ENCODE results near the gene SH3BGR.
"Not testable (repeated sequence)": the region's sequence is repeated elsewhere in the genome, so short reads cannot be mapped to it uniquely, and the experiment has no call there.

The SH3BGR gene

GRCh38 chr21:39451332-39452206 is at the start of gene SH3BGR:
TSS of gene SH3BGR (plus strand) at chr21:39451970. CDS start at chr21:39452097, 127 bp downstream.
- peak; percentile 30 for DNase-seq

- no peak for DNase-seq
Observed at GRCh38 chr21:39406065-39406464, 45.7 kb upstream of the SH3BGR start.

GRCh38 chr21:39419204-39419603 is 32.6 kb upstream of the SH3BGR start:
- not testable (repeated sequence) for DNase-seq

GRCh38 chr21:39422527-39423241 is 29.1 kb upstream of the SH3BGR start:
- no peak for DNase-seq

GRCh38 chr21:39429445-39429844 is 22.3 kb upstream of the SH3BGR start:
- DNase-seq = no peak

DNA sequence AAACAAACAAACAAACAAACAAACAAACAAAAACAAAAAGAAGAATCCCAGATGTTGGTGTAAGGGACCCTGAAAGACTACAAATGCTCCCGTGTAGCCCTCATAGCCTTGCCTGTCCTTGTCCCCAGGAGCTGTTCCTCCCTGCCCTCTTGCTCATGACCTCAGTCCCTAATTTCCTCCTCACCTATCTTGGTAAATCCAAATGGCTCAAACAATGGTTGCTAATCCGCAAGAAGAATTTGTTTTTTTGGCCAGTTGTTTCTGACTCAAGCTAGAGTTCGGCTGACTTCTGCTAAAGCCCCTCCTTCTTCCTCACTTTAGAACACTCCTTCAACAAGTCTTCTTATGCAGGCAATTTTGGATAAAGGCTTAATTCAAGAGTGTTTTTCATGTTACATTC is 21.8 kb upstream of the SH3BGR start:
- DNase-seq = no peak

DNA sequence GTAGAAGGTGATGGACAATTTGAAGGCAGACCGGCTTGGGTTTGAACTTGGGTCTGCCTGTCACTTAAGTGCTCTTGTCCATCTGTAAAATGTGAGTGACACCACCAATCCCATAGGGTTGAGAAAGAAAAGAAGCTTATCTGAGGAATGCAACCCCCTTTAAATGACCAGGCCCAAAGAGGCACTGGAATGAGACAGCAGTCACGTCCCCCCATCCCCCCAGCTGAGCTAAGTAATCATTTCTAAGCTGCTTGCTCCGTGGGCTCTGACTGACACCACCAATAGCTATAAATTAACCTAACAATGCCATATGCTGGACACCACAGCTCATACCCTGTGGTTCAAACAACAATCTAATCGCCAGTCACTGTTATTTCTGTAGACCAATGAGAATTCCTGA is 21.3 kb upstream of the SH3BGR start:
- no peak for DNase-seq

- no peak for DNase-seq
Observed at GRCh38 chr21:39430954-39431353, 20.8 kb upstream of the SH3BGR start.

- DNase-seq = no peak
Observed at GRCh38 chr21:39434950-39435349, 16.8 kb upstream of the SH3BGR start.

- no peak for DNase-seq
Observed at GRCh38 chr21:39439232-39439631, 12.5 kb upstream of the SH3BGR start.

DNA sequence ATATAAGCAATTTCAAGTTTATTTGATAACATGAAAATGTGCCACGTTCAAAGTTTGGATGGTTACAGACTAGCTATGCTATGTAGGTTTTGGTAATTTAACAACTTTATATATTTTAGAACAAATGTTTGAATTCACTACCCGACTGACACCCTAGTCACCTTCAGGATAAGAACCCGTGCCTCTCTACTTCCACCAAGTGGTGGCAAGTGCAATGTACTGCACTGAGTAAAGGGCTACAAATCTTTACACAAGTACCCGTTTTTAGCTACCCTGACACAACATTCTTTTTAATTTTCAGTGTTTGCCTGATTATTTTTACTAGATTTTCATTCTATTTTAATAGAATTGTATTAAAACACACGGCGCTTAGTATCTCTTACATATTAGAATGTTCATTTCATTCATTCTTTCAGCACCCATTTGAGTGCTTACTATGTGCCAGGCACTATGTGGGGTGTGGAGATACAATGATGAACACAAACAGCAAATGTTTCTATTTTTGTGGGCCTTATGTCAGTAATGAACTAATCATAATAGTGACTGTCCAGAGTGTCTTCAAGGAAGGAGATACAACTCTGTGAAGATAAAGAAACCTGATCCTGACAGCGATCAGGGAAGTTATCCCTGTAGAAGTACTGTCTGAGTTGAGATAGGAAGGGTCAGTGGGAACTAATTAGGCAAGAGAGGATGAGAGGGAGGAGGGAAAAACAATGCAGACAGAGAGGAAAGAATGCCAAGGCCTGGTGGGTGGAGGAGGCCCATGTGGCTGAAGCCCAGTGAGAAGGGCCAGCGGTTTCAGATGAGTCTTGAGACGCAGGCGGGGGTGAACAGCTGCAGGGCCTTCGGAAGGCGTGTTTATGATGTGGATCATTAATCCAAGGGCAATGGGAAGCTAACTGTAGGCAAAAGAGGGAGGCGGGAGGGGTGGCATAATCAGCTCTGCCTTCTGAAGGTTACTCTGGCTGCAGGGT is 10.0 kb upstream of the SH3BGR start:
- DNase-seq = peak; percentile 32

DNA sequence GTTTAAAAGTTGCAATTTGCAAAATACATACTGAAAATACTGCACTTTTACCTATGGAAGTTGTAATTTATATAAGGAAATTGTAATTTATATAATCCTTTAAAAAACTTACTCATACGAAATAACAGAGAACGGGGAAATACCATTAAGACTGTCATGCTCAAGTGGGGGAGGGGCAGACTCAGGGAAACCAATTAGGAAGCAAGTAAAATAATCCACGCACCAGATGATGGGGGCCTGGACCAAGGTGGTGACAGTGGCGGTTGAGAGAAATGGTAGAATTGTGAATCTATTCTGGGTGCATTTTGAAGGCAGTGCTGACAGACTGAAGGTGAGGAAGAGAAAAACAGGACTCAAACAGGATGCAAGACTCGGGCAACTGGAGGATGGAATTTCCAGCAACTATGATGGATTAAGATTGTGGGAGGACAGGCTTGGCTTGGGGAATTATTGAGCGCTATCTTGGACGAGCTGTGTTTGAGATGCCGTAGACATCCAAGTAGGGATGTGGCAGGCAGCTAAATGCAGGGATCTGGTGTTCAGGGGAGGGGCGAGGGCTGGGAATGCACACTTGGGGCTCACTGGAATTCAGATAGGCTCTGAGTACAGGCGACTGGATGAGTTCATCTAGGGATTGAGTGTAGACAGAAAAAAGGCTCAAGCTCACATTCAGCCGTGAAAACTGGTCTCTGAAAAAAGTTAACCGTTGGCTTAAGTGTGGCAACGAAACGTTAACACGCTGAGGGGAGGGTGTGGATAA is 7.2 kb upstream of the SH3BGR start:
- no peak for DNase-seq

DNA sequence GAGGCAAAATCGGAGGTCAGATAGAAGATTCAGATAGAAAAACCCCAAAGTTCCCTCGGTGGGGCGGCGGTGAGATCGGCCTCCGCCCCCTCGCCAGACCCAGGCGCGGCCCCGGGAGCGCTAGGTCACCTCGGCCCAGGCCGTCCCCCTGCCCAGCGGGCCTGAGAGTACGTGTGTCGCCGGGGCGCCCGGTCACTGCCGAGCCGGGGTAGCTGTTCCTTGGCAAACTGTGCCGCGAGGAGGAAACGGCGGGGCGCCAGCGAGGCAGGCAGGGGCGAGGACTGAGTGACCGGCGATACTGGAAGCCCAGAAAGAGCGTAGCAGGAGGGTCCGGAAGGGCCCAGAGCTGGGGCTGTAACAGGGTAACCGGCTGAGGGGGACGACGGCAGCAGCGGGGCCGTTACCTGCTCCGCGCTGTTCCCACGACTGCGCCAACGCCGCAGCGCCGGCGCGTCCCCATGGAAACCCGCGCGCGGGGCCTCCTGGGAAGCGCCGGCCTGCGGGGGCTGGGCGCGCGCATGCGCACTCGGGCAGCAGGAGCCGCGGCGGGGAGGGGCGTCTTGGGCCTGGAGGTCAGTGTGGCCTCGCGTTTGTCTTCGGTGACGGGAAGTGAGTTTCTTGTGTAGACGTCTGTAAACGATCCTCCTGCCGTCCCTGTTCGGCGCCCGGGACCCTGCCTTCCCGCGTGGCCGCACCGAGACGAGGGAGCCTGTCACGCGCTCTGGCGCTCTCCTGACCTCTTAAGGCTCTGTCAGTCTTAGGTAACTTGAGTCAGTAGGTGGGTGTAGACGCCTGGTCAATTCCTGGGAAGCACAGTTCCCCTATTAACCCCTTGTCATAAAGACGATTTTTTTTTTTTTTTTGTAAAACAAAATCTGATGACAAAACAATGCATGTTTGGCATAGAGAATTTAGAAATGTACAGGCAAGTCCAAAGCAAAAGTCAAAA is 6.2 kb upstream of the SH3BGR start, which contains the start of gene LCA5L:
LCA5L (minus strand) TSS at position 458 of the 949 bp plus-strand sequence. CDS start 17,285 bp downstream, outside the sequence.
- DNase-seq = peak; percentile 86

- DNase-seq = no peak
Observed at GRCh38 chr21:39447264-39447663, 4.5 kb upstream of the SH3BGR start.

- DNase-seq = no peak
Observed at GRCh38 chr21:39452207-39452969, 618 bp downstream of the SH3BGR start.

- no peak for DNase-seq
Observed at GRCh38 chr21:39452970-39453342, 1.2 kb downstream of the SH3BGR start.

GRCh38 chr21:39453571-39454179 is 1.9 kb downstream of the SH3BGR start:
- DNase-seq = no peak

DNA sequence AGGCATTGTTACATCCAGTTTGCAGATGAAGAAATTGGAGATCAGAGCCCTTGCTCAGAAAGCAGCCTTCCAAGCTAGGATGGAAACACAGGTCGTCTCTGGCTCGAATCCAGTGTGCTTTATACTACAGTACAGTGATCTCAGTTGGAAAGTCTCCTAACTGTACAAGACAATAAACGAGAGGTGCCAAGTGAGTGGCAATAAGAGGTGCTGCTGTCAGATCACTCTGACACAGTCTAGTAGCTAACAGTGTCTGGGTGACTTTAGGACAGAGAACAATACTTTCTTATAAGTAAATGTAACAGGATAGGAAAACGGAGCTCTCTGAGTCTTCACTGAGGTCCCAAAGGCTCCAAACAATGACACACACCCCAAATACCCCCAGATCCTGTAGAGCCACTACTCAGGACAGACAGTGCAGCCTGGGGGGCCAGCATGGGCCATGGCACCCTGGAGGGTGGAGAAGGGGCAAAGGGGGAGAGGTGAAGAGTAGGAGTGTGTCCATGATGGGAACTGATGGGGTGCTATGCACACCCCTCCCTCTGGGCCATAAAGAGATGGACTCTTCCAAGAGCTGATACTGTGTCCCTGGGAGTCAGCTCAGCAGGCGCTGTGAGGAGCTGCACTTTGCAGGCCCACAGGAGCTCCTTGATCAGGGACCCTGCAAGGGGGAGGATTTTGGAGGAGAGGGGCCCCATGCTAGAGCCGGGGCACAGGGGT is 3.3 kb downstream of the SH3BGR start:
- DNase-seq = no peak

DNA sequence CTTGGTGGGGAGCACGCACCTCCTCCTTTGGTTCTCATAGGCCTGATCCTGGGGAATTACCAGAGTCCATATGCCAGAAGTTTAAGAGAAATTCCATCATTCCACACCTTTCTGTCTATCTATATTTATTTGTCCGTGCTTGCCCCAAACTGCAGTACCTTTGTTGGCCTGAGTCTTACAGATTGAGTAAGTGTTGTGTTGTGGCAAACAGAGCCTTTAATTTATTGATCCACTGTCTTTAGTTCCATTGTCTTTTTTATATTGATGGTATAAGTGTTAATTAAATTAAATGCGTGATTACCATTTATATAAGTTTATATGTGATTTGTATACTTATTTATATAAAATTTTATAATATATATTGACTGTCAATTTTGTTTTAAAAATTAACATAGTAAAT is 4.9 kb downstream of the SH3BGR start:
- DNase-seq = no peak

Data from NCI-H1105 treated with DMSO at 0.1 percent for 48 hours (cell line).